ENCODE measurements around the gene CTDSP2.

- TF ChIP-seq CTCF (IDR thresholded peaks at IDR 0.05) = no peak
- TF ChIP-seq POLR2A (IDR thresholded peaks at IDR 0.05) = no peak
Measured at GRCh38 chr12:57797933-57798332, 48.6 kb downstream of the CTDSP2 start.
